Measurements from ENCODE around the gene CCDC88B. TPM values are rescaled to one million over a fixed set of nuclear protein-coding genes. Genes with fewer than 3 reads are reported as not detected.

The CCDC88B gene
- total RNA-seq, 1 donor from 2014 or later = 137 TPM

DNA sequence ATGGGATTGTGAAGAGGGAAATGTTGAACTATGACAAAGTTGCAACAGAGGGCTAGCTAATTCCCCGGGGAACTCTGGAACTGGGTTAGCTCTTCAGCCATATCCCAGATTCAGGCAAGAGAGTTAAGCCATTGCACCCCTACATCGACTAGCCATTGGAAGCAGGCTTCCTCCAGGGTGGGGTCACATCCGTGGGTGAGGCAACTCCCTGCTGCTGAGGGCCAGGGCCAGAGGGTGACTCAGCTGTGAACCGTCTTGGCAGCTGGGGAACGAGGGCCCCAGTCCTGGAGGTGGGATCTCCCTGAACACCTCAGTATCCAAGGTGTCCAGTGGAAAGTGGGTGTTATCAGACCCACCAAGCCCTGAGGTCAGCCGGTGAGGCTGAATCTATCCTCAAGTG, 60.1 kb downstream of the CCDC88B start:
- Mint-ChIP-seq H3K4me3 (no peak overlapping the region), H3K36me3 (ENCODE audit: low read depth) (no peaks in the 10 kb centered on the region), H3K4me1 (ENCODE audit: low read depth) (no peaks in the 10 kb centered on the region), H3K27me3 (ENCODE audit: insufficient read depth) (peaks cover 14% of the 10 kb centered on the region), H3K27ac (no peak overlapping the region), H3K9me3 (no peaks in the 10 kb centered on the region)
- DNase-seq (ENCODE audit: low spot score) = no peak
- intact Hi-C loops (cut with micrococcal nuclease) = no loop called here

DNA sequence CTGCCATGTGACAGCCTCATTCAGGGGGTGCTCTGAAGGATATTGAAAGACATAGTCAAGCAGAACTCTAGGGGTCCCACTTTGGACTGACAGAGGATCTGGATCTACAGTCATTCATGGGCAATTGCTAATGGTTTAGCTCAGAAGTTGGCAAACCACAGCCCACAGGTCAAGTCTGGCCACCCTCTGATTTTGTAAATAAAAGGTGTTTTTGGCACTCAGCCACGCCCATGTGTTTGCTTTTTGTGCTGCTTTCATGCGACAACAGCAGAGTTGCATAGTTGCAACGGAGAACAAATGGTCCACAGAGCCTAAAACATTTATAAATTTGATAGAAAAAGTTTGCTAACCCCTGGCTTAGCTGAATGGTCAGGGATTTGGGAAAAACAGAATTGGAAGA, 60.7 kb downstream of the CCDC88B start:
- Mint-ChIP-seq H3K27me3 (ENCODE audit: insufficient read depth) (peaks cover 14% of the 10 kb centered on the region), H3K4me1 (ENCODE audit: low read depth) (no peaks in the 10 kb centered on the region), H3K36me3 (ENCODE audit: low read depth) (no peaks in the 10 kb centered on the region), H3K9me3 (no peaks in the 10 kb centered on the region), H3K27ac (no peak overlapping the region), H3K4me3 (no peak overlapping the region)
- intact Hi-C loops (cut with micrococcal nuclease) = no loop called here
- no peak for DNase-seq (ENCODE audit: low spot score)

DNA sequence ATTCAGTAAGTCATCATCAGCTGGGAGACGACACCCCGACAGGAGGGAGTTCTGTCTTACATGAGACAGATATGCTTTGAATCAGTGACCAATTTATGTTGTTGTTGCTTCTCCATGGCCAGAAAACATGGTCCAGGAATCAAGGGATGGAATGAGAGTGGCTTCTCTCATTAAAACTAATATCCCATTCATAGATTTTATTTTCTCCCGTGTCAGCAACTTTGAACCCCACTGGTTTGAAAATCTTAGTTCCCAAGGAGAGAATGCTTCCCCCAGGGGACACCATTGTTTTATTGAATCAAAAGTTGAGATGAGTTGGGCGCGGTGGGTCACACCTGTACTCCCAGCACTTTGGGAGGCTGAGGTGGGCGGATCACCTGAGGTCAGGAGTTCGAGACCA, 61.8 kb downstream of the CCDC88B start:
- intact Hi-C loops (cut with micrococcal nuclease) = no loop called here
- H3K4me1 Mint-ChIP-seq (ENCODE audit: low read depth) = no peaks in the 10 kb centered on the region
- no peaks in the 10 kb centered on the region for H3K9me3 Mint-ChIP-seq
- H3K4me3 Mint-ChIP-seq = no peak overlapping the region
- DNase-seq (ENCODE audit: low spot score) = no peak
- peaks cover 10% of the 10 kb centered on the region for H3K27me3 Mint-ChIP-seq (ENCODE audit: insufficient read depth)
- no peak overlapping the region for H3K27ac Mint-ChIP-seq
- H3K36me3 Mint-ChIP-seq (ENCODE audit: low read depth) = no peaks in the 10 kb centered on the region

DNA sequence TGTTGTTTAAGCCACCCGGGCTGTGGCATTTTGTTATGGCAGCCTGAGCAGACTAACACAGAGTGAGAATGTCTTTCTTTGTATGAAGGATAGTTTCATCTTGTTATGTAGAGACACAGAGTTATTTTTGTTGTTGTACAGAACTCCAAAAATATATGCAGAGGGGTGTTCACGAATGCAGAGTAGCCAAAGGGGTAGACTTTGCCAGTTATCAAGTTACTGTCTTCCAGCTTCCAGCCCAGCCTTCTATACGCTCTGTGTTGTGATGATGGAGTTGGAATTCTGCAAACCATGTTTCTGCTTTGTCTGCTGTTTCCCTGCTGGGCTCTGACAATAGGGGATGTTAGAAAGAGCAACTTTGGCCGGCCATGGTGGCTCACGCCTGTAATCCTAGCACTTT, 63.1 kb downstream of the CCDC88B start:
- intact Hi-C loops (cut with micrococcal nuclease) = no loop called here
- H3K4me3 Mint-ChIP-seq = no peak overlapping the region
- H3K27me3 Mint-ChIP-seq (ENCODE audit: insufficient read depth) = peaks cover 10% of the 10 kb centered on the region
- H3K27ac Mint-ChIP-seq = no peak overlapping the region
- H3K36me3 Mint-ChIP-seq (ENCODE audit: low read depth) = no peaks in the 10 kb centered on the region
- no peaks in the 10 kb centered on the region for H3K9me3 Mint-ChIP-seq
- H3K4me1 Mint-ChIP-seq (ENCODE audit: low read depth) = no peaks in the 10 kb centered on the region
- no peak for DNase-seq (ENCODE audit: low spot score)

DNA sequence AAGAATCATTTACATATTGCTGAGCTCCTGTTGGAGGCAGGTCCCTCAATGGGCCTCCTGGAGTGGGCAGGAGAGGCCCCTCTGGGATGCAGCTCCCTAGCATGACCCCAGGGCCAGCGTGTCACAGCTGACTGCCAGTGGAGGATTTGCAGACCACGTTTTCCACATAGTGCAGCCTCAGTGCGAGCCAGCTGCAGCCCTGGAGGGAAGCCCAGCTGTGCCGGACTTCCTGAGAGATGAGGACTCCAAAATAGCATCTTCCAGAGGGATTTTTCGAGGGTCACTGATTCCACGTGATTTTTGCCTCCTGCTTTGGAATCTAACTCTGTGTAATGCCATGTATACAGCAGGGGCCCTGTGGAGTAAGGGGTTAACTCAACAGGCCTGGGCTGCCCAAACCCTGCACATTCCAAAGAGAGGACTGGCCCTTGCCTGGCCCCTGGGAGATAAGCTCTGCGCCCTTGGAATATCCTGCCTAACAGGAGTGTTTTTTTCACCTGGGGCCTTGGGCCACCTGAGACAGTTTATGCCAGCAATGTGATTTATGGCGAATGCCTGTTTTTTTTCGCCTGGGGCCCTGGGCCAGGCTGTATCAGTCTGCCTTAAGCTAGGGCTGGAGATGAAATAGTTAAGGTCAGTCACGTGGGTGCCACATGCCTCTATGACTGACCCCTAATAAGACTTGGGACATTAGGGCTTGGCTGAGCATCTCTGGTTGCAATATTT, 66.4 kb downstream of the CCDC88B start:
- H3K9me3 Mint-ChIP-seq = no peaks in the 10 kb centered on the region

More for the DNA sequence above, 66.4 kb downstream of the CCDC88B start:
- Mint-ChIP-seq H3K4me1 (ENCODE audit: low read depth) (no peaks in the 10 kb centered on the region), H3K27ac (no peak overlapping the region), H3K36me3 (ENCODE audit: low read depth) (no peaks in the 10 kb centered on the region), H3K4me3 (no peak overlapping the region), H3K27me3 (ENCODE audit: insufficient read depth) (peaks cover 8% of the 10 kb centered on the region)
- no peak for DNase-seq (ENCODE audit: low spot score)
- intact Hi-C loops (cut with micrococcal nuclease) = no loop called here

Other genes starting within 250 kb of the CCDC88B start
- gene MACROD1, start 174.1 kb upstream of the CCDC88B start, total RNA-seq = 17.4 and 20.2 TPM in 2 replicates
- gene STIP1, start 154.0 kb upstream of the CCDC88B start, total RNA-seq = 493 and 495 TPM in 2 replicates
- 201 and 211 TPM in 2 replicates for gene FERMT3, start 133.5 kb upstream of the CCDC88B start, total RNA-seq
- gene TRPT1, start 114.0 kb upstream of the CCDC88B start, total RNA-seq = 30.3 and 35.5 TPM in 2 replicates
- gene NUDT22, start 113.9 kb upstream of the CCDC88B start, total RNA-seq = 74.9 and 79.4 TPM in 2 replicates
- gene DNAJC4, start 109.7 kb upstream of the CCDC88B start, total RNA-seq = 18.4 and 19.8 TPM in 2 replicates
- gene VEGFB, start 105.6 kb upstream of the CCDC88B start, total RNA-seq = 55.5 and 60.2 TPM in 2 replicates
- 32.6 and 34.3 TPM in 2 replicates for gene FKBP2, start 99.1 kb upstream of the CCDC88B start, total RNA-seq
- gene PPP1R14B, start 93.3 kb upstream of the CCDC88B start, total RNA-seq = 238 and 248 TPM in 2 replicates
- gene PLCB3, start 88.7 kb upstream of the CCDC88B start, total RNA-seq = 13.4 and 14.2 TPM in 2 replicates
- 30.1 and 38.0 TPM in 2 replicates for gene BAD, start 55.5 kb upstream of the CCDC88B start, total RNA-seq
- 35.3 and 41.8 TPM in 2 replicates for gene GPR137, start 54.4 kb upstream of the CCDC88B start, total RNA-seq
- gene KCNK4, start 48.9 kb upstream of the CCDC88B start, total RNA-seq = 0.16 and 0.29 TPM in 2 replicates
- 0.47 TPM in 1 of 2 replicates, not detected in the other for gene CATSPERZ, start 39.8 kb upstream of the CCDC88B start, total RNA-seq
- gene ESRRA, start 34.7 kb upstream of the CCDC88B start, total RNA-seq = 64.4 and 67.3 TPM in 2 replicates
- gene TRMT112, start 22.6 kb upstream of the CCDC88B start, total RNA-seq = 307 and 312 TPM in 2 replicates
- 89.0 and 100 TPM in 2 replicates for gene PRDX5, start 22.1 kb upstream of the CCDC88B start, total RNA-seq
- gene RPS6KA4, start 19.0 kb downstream of the CCDC88B start, total RNA-seq = 38.3 and 46.0 TPM in 2 replicates
- gene SLC22A11, start 215.7 kb downstream of the CCDC88B start, total RNA-seq = not detected in 2 replicates

All from activated T-helper 1 cell treated with anti-CD3 and anti-CD28 coated beads, Interleukin-12 subunit alpha, Interleukin-12 subunit beta, Interleukin-2, Interleukin-4 antibody, amounts not matched to agents 30 ng/mL and 10 ng/mL and 1 ng/mL, durations not matched to agents 14 hours and 24 hours and 36 hours (primary cell).